RKO (cell line): ENCODE measurements around the gene NUP188.
"Not testable (repeated sequence)": the region's sequence is repeated elsewhere in the genome, so short reads cannot be mapped to it uniquely, and the experiment has no call there.

Experiments
- DNase-seq: peaks from one replicate; pipeline ENCODE4 v3.0.0-alpha.2; 2016; ENCODE audit warnings: low spot score

Gene NUP188

GRCh38 chr9:128916745-128917144 lies 30.8 kb upstream of the NUP188 start:
- DNase-seq = no peak

DNA sequence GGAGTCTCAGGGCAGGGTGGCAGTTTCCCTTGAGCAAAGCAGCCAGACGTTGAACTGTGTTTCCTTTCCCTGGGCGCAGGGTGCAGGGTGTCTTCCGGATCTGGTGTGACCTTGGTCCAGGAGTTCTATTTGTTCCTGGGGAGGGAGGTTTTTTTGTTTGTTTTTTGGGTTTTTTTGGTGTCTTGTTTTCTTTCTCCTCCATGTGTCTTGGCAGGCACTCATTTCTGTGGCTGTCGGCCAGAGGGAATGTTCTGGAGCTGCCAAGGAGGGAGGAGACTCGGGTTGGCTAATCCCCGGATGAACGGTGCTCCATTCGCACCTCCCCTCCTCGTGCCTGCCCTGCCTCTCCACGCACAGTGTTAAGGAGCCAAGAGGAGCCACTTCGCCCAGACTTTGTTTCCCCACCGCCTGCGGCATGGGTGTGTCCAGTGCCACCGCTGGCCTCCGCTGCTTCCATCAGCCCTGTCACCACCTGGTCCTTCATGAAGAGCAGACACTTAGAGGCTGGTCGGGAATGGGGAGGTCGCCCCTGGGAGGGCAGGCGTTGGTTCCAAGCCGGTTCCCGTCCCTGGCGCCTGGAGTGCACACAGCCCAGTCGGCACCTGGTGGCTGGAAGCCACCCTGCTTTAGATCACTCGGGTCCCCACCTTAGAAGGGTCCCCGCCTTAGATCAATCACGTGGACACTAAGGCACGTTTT lies 30.2 kb upstream of the NUP188 start:
- DNase-seq = no peak

DNA sequence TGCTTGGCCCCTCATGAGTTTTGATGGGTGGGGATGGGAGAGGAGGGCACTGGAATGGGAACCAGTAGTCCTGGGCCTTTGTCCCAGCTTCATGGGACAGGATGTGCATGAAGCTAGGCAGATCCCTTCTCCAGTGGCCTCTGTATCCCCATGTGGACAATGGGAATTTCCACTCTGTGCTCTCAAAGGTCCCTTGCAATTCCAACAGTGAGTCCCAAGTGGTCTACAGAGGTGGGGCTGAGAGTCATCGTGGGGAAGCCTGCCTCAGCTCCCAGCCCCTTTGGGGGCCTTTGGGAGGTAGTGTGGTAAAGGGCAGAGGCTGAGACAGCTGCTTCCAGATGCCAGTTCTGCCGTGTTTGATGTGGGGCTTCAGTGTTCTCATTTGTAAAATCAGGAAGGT lies 28.6 kb upstream of the NUP188 start:
- no peak for DNase-seq

GRCh38 chr9:128919402-128920089 lies 28.0 kb upstream of the NUP188 start:
- DNase-seq = no peak

DNA sequence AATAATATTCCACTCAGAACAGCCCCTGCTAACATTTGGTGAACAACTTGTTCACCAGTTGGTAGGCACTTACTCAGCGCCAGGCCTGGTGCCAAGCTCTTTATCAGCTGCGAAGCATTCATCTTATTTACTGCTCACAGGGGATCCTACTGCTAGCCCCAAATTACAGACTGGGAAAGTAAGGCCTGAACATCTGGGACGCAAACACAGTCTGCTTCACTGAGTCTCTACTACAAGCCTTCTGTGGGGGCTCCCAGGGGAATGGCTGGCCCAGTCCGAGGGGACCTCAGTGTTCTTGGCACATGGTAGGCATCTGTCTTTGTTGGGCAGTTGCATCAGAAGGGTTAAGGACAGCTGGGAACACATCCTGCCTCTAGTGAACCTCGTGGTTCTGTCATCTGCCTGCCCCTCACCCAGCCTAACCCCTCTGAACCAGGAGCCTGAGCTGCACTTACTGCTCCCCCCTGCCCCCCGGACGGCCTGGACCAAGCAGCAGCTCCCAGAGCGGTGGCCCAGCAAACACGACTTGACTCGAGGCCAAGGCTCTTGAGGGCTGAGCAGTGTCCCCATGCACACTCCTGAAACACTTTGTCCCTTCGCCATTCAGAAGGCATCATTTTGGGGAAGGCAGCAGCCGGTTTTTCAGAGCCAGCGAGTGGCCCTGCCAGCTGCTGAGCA lies 27.0 kb upstream of the NUP188 start, which contains the start of gene PHYHD1:
TSS of gene PHYHD1 (plus strand) at position 602 of the 678 bp plus-strand sequence. CDS start 1,342 bp downstream, outside the sequence.
- DNase-seq = peak; percentile 66

DNA sequence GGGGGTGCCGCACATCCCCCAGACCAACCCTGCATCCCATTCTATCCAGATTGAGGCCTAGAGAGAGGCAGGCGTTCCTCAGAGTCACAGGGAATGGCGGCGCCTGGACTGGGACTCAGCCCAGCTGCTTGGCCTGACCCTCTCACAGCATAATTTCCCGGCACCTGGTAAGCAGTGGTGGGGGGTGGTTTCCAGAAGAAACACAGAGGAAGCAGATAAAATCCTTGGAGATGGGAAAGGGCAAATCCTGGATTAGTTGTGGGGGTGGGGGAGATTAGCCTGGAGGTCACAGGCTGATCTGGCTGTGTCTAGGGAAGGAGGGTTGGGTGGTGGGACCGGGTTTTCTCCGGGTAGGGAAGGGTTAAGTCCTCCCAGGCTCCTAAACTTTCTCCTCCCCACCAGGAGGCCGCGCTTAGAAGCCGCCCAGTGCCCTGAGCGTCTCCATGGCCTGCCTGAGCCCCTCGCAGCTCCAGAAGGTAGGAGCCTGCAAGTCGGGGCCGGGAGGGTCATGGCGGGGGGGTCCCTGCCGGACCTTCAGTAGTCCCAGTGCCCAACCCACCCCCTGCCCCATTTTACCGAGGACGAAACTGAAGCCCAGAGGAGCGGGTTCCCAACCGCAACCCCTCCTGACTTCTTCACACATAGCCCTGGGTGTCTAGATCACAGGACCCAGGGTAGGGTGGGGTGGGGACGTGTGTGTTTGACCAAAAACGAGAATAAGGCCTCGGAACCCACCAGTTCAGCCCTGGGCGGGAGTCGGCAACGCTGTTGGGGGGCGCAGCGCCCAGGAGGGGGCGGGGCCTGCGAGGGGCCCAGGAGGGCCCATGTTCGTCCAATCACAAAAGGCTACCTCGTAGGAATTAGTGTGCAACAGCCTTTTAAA lies 25.4 kb upstream of the NUP188 start:
- no peak for DNase-seq

GRCh38 chr9:128923493-128923883 lies 24.0 kb upstream of the NUP188 start:
- DNase-seq = no peak

DNA sequence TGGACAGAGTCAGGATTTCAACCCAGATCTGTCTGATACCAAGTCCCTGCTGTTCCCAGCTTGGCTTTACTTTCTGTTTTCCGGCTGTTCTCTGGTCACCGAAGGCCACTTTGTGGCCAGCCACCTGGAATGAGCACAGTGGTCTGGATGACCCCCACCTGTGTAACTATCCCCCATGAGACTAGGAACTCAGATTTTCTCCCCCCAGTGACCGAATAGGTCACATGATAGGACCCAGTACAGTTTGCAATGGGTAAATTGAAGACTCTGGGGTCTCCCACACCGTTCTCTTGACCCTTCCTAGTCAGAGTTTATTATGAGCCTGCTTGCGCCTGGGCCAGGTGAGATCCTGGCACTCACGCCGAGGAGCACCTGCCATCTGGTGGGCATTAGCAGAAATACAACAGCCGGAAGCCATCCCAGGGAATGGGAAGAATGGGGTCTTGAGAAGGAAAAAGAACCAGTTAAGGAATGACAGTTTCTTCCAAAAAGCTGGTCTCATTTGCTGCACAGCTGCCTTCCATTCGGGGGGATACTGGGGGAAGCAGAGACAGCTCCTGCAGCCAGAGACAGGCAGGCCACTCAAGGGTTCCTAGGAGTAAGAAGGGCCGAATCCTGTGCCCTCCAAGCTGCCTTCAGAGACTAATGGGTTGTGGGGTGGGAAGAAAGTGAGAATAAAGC lies 19.6 kb upstream of the NUP188 start:
- DNase-seq = peak; percentile 70

GRCh38 chr9:128928624-128929023 lies 18.9 kb upstream of the NUP188 start:
- DNase-seq = no peak

GRCh38 chr9:128929560-128929959 lies 17.9 kb upstream of the NUP188 start:
- DNase-seq = no peak

DNA sequence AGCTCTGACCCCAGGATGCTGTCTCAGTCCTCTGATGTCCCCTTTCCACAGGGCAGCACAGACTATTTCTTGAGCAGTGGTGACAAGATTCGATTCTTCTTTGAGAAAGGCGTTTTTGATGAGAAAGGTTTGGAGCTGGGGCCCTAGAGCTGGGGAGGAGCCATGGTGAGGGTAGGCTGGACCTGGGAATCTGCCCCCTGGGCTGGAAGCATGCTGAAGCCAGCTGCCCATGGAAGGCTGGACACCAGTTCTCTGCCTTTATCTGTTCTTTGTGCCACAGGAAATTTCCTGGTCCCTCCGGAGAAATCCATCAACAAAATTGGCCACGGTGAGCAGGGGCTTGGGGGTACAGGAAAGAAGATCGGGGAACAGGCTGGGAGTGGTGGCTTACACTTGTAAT lies 13.8 kb upstream of the NUP188 start:
- DNase-seq = no peak

- no peak for DNase-seq
Observed at GRCh38 chr9:128936171-128936865, 11.2 kb upstream of the NUP188 start.

GRCh38 chr9:128937310-128938165 lies 10.0 kb upstream of the NUP188 start:
- no peak for DNase-seq

DNA sequence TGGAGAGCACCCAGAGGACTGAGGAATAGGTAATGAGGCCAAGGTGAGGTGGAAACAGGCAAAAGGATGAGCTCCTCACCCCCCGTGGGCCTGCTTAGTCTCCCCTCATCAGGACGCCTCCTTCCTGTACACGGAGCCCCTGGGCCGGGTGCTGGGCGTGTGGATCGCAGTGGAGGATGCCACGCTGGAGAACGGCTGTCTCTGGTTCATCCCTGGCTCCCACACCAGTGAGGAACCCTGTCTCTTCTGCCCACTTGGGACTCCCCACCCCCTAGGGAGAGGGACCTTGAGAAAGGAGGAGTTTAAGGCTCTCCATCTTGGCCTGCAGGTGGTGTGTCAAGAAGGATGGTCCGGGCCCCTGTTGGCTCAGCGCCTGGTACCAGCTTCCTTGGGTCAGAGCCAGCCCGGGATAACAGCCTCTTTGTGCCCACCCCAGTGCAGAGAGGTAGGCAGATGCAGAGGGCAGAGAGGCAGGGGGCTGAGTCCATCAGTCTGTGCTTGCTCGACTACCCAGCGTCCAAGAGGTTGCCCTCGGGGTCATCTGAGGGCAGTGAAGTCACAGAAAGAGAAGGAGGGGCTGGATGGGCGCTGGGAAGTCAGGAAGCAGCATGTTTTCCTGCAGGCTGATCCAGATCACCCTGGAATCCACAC lies 7.1 kb upstream of the NUP188 start:
- DNase-seq = no peak

DNA sequence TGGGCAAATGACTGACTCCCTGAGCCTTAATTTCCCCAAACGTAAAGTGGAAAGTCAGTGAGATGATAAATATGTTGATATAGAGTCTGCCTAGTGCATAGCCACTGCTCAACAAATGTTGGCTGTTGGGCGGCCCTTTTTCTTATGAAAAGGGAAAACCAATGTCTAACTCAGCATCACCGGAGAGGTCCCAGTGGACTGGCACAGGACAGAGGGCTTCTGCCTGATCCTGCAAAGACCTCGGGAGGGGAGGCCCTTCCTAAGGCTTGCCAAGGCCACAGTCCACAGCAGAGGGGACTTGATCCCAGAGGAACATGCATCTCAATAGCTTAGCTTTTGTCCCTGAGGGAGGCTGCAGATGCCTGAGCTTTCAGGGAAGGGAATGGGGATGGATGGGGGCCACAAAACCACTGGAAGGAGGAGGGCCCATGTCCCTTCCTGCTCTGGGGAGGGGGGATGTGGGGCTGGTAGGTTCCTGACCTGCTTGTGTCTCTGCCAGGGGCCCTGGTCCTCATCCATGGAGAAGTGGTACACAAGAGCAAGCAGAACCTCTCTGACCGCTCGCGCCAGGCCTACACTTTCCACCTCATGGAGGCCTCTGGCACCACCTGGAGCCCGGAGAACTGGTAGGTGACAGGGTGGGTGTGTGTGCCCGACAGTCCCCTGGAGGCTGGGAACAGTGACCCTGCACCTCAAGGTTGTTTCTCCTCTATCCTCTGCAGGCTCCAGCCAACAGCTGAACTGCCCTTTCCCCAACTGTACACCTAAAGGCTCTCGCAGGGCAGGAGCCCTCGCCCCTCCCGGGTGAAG lies 6.3 kb upstream of the NUP188 start:
- DNase-seq = no peak

DNA sequence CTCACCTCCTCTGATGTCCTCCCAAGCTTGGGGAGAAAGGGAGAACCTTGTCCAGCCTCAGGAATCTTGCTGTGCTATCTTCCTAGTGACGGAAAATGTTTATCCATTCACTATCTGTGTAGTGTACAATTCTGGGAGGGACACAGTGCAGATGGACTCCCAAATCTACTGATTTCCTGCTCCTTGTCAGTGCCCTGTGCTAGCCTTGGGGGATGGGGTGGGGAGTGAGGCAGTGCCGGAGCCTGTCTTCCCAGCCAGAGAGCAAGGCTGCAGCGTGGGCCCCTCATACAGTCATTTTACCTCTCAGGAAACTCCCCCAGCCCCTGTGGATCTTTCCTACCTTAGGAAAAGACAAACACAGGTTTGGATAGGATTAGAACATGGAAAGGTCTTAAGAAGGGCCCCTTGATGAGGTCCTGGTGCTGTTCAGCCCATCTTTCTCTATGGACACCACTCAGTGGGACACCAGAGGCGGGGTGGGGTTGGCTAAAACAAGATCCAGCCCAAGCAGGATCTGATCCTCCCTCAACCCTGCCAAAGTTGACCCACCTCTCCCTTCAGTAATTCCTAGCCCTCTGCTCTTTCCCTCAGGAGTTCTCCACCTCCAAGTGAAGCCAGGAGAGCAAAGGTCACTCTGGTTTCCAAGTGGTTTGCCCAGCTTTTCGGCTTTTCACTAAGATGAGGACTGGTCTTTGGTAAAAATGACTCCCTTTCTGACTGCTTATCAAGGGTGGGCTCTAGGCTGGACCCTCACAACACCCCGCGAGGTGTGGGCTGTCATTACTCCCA lies 3.5 kb upstream of the NUP188 start:
- DNase-seq = no peak

DNA sequence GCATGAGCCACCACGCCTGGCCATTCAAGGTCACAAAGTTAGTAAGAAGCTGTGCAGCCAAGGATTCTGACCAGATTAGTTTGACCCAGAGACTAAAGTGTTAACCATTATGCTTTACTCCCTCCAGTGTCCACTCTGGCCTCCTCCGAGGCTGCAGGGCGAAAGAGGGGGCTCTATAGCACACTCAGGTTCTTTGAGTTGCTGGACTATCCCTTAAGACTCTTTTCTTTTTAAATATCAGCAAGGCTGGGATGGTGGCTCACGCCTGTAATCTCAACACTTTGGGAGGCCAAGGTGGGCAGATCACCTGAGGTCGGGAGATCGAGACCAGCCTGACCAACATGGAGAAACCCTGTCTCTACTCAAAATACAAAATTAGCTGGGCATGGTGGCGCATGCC lies 2.5 kb upstream of the NUP188 start:
- DNase-seq = not testable (repeated sequence)
